ENCODE measurements around the gene KLF3.

Gene KLF3

DNA sequence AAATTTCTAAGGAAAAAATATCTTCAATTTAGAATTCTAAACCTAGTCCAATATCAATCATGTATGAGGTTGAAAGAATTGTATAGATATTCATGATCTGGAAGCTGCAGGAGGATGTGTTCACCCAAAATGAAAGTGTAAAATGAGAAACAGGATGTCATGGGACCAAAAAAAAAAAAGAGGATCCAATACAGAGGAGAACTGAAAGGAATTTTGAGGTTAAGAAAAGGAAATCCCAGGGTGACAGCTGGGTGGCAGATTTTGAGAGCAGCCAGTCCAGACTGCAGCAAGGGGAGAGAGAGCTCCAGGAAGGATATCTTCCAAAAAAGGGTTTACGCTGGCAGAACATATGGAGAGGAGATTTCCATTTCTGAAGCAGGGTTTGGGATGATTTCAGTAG, 79.9 kb downstream of the KLF3 start:
- DNase-seq (ENCODE audit: low read depth in 2 of 2) = no peak

DNA sequence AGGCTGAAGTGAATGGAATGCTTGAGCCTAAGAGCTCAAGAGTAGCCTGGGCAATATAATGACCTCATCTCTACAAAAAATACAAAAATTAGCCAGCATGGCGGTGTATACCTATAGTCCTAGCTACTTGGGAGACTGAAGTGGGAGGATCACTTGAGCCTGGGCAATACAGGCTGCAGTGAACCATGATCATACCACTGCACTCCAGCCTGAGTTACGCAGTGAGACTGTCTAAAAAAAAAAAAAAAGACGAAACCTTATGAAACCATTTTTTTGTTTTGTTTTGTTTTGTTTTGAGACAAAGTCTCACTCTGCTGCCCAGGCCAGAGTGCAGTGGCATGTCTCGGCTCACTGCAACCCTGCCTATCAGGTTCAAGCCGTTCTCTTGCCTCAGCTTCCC, 81.9 kb downstream of the KLF3 start:
- DNase-seq (ENCODE audit: low read depth in 2 of 2) = no peak

DNA sequence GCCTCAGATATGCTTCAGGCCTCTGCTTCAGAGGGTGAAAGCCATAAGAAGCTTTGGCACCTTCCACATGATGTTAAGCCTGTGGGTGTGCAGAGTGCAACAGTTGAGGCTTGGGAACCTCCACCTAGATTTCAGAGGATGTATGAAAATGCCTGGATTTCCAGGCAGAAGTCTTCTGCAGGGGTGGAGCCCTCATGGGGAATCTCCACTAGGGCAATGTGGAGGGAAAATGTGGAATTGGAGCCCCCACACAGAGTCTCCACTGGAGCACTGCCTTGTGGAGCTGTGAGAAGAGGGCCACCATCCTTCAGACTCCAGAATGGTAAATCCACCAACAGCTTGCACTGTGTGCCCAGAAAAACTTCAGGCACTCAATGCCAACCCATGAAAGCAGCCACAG, 83.6 kb downstream of the KLF3 start:
- DNase-seq (ENCODE audit: low read depth in 2 of 2) = no peak

DNA sequence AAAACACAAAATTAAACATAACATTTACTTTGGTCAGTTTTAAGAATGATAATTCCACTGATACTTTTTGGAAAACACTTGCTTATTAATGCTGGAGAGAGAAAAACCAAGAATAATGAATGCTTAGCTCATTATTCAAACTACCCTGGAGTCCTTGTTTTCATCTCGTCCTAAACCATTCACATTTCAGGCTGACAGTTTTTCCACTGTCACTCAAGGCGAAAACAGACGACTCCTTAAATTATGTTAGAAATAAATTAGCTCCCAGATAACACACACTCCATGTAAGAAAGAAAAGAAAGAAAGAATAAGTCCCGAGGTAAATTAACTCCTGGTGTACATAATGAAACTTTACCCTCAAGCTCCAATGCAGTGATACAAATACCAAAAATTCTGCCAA, 85.3 kb downstream of the KLF3 start:
- DNase-seq (ENCODE audit: low read depth in 2 of 2) = no peak

All from activated CD4-positive, alpha-beta T cell treated with anti-CD3 and anti-CD28 coated beads for 24 hours (primary cell).